AG04449 (cell line): Measurements from ENCODE around the gene TSPAN17.

Source experiments
- CTCF ChIA-PET: fragments of 350-600 bp; formaldehyde crosslinking; extraction: SDS; loops from one replicate; lab custom pipeline; 2021; ENCODE audit warnings: antibody characterized with exemption; lab: Yijun Ruan, JAX
- POLR2A ChIA-PET: fragments of 400-600, 350-600 bp; formaldehyde crosslinking; extraction: SDS; loops from one replicate; lab custom pipeline; 2020; ENCODE audit warnings: antibody characterized with exemption, inconsistent platforms; lab: Yijun Ruan, JAX
- DNase-seq: peaks from one replicate; pipeline ENCODE4 v3.0.0-alpha.2; 2010; ENCODE audit warnings: low read depth, low spot score
- H3K4me3 ChIP-seq: 2 replicates; pipeline ENCODE4 v1.5.1; 2011; ENCODE audit warnings: low read depth, mild to moderate bottlenecking, control low read depth, low read length
- CTCF ChIP-seq: IDR thresholded peaks from one replicate; pipeline ENCODE4 v1.5.1; 2011; ENCODE audit warnings: mild to moderate bottlenecking, moderate library complexity, low read length, control low read depth, inconsistent platforms; ENCODE audit not compliant: insufficient read depth; ENCODE audit errors: missing control alignments

Gene TSPAN17

GRCh38 chr5:176675676-176676360 is 28.5 kb downstream of the TSPAN17 start:
- CTCF ChIA-PET = interaction anchor here (0.8 to 3.9 kb wide), 2 partner anchors 16 to 26 kb away, joined by 4 to 55 read pairs; no protein-coding TSS in a partner anchor
- peak; percentile 67 for TF ChIP-seq CTCF
- no peak for DNase-seq
- H3K4me3 ChIP-seq = no peak overlapping the region
- POLR2A ChIA-PET = no interaction called here

- DNase-seq = no peak
- CTCF ChIA-PET = interaction anchor here (0.8 to 3.9 kb wide), 3 partner anchors 17 to 437 kb away, joined by 3 to 55 read pairs (median 4); no protein-coding TSS in a partner anchor
Observed at GRCh38 chr5:176676361-176676824, 29.1 kb downstream of the TSPAN17 start.

GRCh38 chr5:176677209-176677939 is 30.1 kb downstream of the TSPAN17 start:
- TF ChIP-seq CTCF = no peak
- no peak overlapping the region for H3K4me3 ChIP-seq
- POLR2A ChIA-PET = no interaction called here
- DNase-seq = no peak
- CTCF ChIA-PET = interaction anchor here (1.4 to 3.9 kb wide), 2 partner anchors 18 to 436 kb away, joined by 3 to 55 read pairs; no protein-coding TSS in a partner anchor

More at GRCh38 chr5:176676361-176676824, 29.1 kb downstream of the TSPAN17 start:
- H3K4me3 ChIP-seq = no peak overlapping the region
- TF ChIP-seq CTCF = no peak
- POLR2A ChIA-PET = no interaction called here

GRCh38 chr5:176678584-176678983 is 31.3 kb downstream of the TSPAN17 start:
- no peak for DNase-seq
- TF ChIP-seq CTCF = no peak
- ChIA-PET POLR2A (no interaction called here), CTCF (interaction anchor here (0.7 to 1.3 kb wide), 2 partner anchors 16 to 18 kb away, joined by 3 to 5 read pairs; no protein-coding TSS in a partner anchor)
- H3K4me3 ChIP-seq = no peak overlapping the region

- CTCF ChIA-PET = interaction anchor here (1.0 to 3.0 kb wide), 3 partner anchors 10 to 20 kb away, joined by 3 to 24 read pairs (median 5); no protein-coding TSS in a partner anchor
- no peak for TF ChIP-seq CTCF
- no peak for DNase-seq
- POLR2A ChIA-PET = no interaction called here
- H3K4me3 ChIP-seq = no peak overlapping the region
Observed at GRCh38 chr5:176679365-176680225, 32.3 kb downstream of the TSPAN17 start.
